K562 (cell line): ENCODE measurements around the gene CTNS. TPM values are rescaled to one million over a fixed set of nuclear protein-coding genes. Genes with fewer than 3 reads are reported as not detected.

ENCODE experiments used
- ADNP ChIP-seq: fragments of 200-800 bp; sonication (Bioruptor generic); IDR thresholded peaks from 2 replicates; pipeline ENCODE4 v1.6.1; 2016; ENCODE audit warnings: missing genetic modification characterization, missing compliant biosample characterization
- BCL6 ChIP-seq: fragments of 250-450 bp; sonication (Bioruptor Pico); IDR thresholded peaks from 2 replicates; pipeline ENCODE4 v1.4.0; 2020
- ELF2 ChIP-seq: fragments of 250-450 bp; sonication (Bioruptor Pico); IDR thresholded peaks from 2 replicates; pipeline ENCODE4 v1.5.0; 2021; ENCODE audit warnings: mild to moderate bottlenecking
- FOXA1 ChIP-seq: fragments of 450-650 bp; IDR thresholded peaks from 2 replicates; pipeline ENCODE4 v1.6.1; 2016; ENCODE audit warnings: mild to moderate bottlenecking, borderline replicate concordance
- PML ChIP-seq: IDR thresholded peaks from 2 replicates; pipeline ENCODE4 v1.6.1; 2012; ENCODE audit warnings: low read length, inconsistent platforms
- PPARD ChIP-seq: fragments of 250-450 bp; sonication (Bioruptor Pico); IDR thresholded peaks from 2 replicates; pipeline ENCODE4 v1.8.0; 2022; ENCODE audit warnings: inconsistent platforms, mild to moderate bottlenecking, moderate library complexity
- RBBP5 ChIP-seq: fragments of 200-600 bp; sonication (generic); IDR thresholded peaks from 2 replicates; pipeline ENCODE4 v1.6.1; 2012; ENCODE audit warnings: borderline replicate concordance, mild to moderate bottlenecking, low read length, control low read depth, inconsistent platforms; ENCODE audit not compliant: insufficient read depth, poor library complexity, severe bottlenecking
- SAFB ChIP-seq: fragments of 200-400 bp; formaldehyde crosslinking; IDR thresholded peaks from 2 replicates; pipeline ENCODE4 v1.6.1; 2017; ENCODE audit warnings: low read depth, low read length, borderline replicate concordance
- TAF9B ChIP-seq: fragments of 450-650 bp; IDR thresholded peaks from 2 replicates; pipeline ENCODE4 v1.6.1; 2018; ENCODE audit warnings: mild to moderate bottlenecking; ENCODE audit not compliant: partially characterized antibody
- TCF7 ChIP-seq: sonication (generic); IDR thresholded peaks from 2 replicates; pipeline ENCODE4 v1.6.1; 2016; ENCODE audit warnings: antibody characterized with exemption, borderline replicate concordance
- ZBTB17 ChIP-seq: fragments of 450-650 bp; formaldehyde crosslinking; IDR thresholded peaks from 2 replicates; pipeline ENCODE4 v1.4.0; 2020; ENCODE audit warnings: mild to moderate bottlenecking
- ZNF133 ChIP-seq: fragments of 250-450 bp; sonication (Bioruptor Pico); IDR thresholded peaks from 2 replicates; pipeline ENCODE4 v1.4.0; 2020; ENCODE audit warnings: mild to moderate bottlenecking
- ZNF175 ChIP-seq: fragments of 200-800 bp; sonication (Bioruptor generic); IDR thresholded peaks from 2 replicates; pipeline ENCODE4 v1.6.1; 2016; ENCODE audit warnings: low read depth, mild to moderate bottlenecking, missing genetic modification characterization, missing compliant biosample characterization
- ZNF274 ChIP-seq: IDR thresholded peaks from 2 replicates; pipeline ENCODE4 v1.6.1; 2011; ENCODE audit warnings: low read depth, mild to moderate bottlenecking, low read length, moderate library complexity, borderline replicate concordance
- polyA plus RNA-seq, 8 experiments: library from polyadenylated mRNA; depleted of rRNA in 4 of 8; stranded (reverse) in 5 of 8; unstranded in 3 of 8; fragments of >200 nt; fragmentation: Nextera tagmentation in 2 of 8; fragmentation: Illumina TruSeq in 1 of 8; extraction: Ambion mirVana in 2 of 8; extraction: Trizol in 1 of 8; gene quantifications; 2 replicates each; pipeline versions ENCODE4 v1.2.1 to v1.2.3, GENCODE V29; 2011 to 2014; ENCODE audit warnings: inconsistent platforms in 1 of 8, missing spikeins in 1 of 8
- total RNA-seq, 7 experiments: library from RNA; depleted of rRNA in 6 of 7; stranded (reverse); fragments of >200 nt in 6 of 7; fragmentation: Illumina TruSeq in 2 of 7; extraction: Trizol in 2 of 7; gene quantifications; 2 replicates each; pipeline versions ENCODE4 v1.2.1 to v1.2.3, GENCODE V29; 2011 to 2021; ENCODE audit warnings: low replicate concordance in 1 of 7
- TF ChIP-seq, protein P1 (sequence below): sonication (generic); IDR thresholded peaks from 2 replicates; pipeline ENCODE4 v1.6.1; 2016
- TF ChIP-seq, protein P2 (sequence below): fragments of 450-650 bp; formaldehyde crosslinking; IDR thresholded peaks from 2 replicates; pipeline ENCODE4 v1.4.0; 2020; ENCODE audit warnings: mild to moderate bottlenecking, moderate library complexity
- TF ChIP-seq, protein P3 (sequence below): IDR thresholded peaks from 2 replicates; pipeline ENCODE4 v1.6.1; 2016; ENCODE audit warnings: missing genetic modification characterization, missing compliant biosample characterization

Gene CTNS
- total and polyA plus RNA-seq, 9 of the 15 experiments (the other 6 are each of a cell fraction or from before 2014, with no cell fraction given) = 0.66 to 8.4 (median 4.9) TPM

DNA sequence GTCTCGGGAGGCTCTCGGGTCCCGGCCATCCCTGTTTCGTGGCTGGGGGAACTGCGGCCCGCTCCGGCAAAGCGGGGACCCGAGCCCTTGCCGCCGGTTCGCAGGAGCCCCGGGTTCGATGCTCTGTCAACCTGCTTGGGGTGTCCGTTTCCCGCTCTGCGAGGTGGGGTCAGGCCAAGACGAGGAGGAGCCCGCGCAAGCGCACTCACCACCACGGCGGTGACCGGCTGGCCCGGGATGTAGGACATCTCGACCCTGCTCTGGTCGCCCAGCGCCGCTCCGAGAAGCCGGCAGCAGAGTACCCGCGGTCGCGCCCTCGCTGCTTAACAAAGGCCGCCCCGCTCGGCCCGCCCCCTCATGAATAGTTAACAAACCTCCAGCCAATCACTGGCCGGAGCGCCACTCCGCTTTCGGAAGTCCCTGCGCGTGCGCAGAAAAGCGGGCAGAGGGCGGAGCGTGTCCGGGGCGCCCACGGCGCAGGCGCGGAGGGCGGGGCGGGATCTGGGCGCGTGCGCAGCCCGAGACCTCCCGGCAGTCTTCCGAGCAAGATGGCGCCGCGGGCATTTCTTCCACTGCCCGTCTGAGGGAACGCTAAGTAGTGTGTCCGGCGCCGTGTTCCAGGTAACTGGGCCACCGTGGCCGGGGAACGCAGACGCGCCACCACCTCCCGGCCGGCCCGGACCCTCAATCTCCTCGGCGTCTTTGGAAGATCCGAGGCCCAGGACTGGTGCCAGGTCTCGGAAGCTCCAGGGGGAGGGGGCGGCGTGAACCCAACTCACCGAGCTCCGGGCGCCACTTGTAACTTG is 31.9 kb downstream of the CTNS start, which contains the start of the genes EMC6 and TAX1BP3 (continued):
- no peak for TF ChIP-seq ELF2 (CRISPR knock-in tag)
- no peak for TF ChIP-seq ZNF175 (CRISPR knock-in tag)
- TF ChIP-seq, protein P1, sequence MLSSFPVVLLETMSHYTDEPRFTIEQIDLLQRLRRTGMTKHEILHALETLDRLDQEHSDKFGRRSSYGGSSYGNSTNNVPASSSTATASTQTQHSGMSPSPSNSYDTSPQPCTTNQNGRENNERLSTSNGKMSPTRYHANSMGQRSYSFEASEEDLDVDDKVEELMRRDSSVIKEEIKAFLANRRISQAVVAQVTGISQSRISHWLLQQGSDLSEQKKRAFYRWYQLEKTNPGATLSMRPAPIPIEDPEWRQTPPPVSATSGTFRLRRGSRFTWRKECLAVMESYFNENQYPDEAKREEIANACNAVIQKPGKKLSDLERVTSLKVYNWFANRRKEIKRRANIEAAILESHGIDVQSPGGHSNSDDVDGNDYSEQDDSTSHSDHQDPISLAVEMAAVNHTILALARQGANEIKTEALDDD = no peak
- TF ChIP-seq RBBP5 = peak; percentile 86
- TF ChIP-seq ZNF133 (CRISPR knock-in tag) = no peak
- TF ChIP-seq ZNF274 = no peak
- no peak for TF ChIP-seq TCF7
- no peak for TF ChIP-seq ZBTB17 (CRISPR knock-in tag)
- no peak for TF ChIP-seq ADNP
- TF ChIP-seq SAFB = no peak
- TF ChIP-seq, protein P2, sequence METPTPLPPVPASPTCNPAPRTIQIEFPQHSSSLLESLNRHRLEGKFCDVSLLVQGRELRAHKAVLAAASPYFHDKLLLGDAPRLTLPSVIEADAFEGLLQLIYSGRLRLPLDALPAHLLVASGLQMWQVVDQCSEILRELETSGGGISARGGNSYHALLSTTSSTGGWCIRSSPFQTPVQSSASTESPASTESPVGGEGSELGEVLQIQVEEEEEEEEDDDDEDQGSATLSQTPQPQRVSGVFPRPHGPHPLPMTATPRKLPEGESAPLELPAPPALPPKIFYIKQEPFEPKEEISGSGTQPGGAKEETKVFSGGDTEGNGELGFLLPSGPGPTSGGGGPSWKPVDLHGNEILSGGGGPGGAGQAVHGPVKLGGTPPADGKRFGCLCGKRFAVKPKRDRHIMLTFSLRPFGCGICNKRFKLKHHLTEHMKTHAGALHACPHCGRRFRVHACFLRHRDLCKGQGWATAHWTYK (CRISPR knock-in tag) = 0 out of 2 replicates have a peak, but pooled peaks have one; percentile 25
- no peak for TF ChIP-seq PML
- TF ChIP-seq TAF9B = peak; percentile 91
- TF ChIP-seq, protein P3, sequence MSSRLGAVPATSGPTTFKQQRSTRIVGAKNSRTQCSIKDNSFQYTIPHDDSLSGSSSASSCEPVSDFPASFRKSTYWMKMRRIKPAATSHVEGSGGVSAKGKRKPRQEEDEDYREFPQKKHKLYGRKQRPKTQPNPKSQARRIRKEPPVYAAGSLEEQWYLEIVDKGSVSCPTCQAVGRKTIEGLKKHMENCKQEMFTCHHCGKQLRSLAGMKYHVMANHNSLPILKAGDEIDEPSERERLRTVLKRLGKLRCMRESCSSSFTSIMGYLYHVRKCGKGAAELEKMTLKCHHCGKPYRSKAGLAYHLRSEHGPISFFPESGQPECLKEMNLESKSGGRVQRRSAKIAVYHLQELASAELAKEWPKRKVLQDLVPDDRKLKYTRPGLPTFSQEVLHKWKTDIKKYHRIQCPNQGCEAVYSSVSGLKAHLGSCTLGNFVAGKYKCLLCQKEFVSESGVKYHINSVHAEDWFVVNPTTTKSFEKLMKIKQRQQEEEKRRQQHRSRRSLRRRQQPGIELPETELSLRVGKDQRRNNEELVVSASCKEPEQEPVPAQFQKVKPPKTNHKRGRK (tag) = no peak
- TF ChIP-seq PPARD (CRISPR knock-in tag) = no peak
- no peak for TF ChIP-seq BCL6 (CRISPR knock-in tag)
- no peak for TF ChIP-seq FOXA1
